Measurements from ENCODE around the gene HELB. TPM values are rescaled to one million over a fixed set of nuclear protein-coding genes. Genes with fewer than 3 reads are reported as not detected.

Gene HELB
- total RNA-seq, 6 experiments from 2014 or later, result 1.5 to 4.2 (median 3.3) TPM

GRCh38 chr12:66288121-66288520, 14.2 kb upstream of the HELB start:
- H3K27me3 ChIP-seq, result no peaks in the 10 kb centered on the region
- no peaks in the 10 kb centered on the region for H3K36me3 ChIP-seq
- intact Hi-C loops (cut with DNase I), result no loop called here
- H3K9me3 ChIP-seq, result no peaks in the 10 kb centered on the region
- DNase-seq (no peak), ATAC-seq (peak in 3 of 4 donors; percentile 13 to 30 (median 29))
- no peaks in the 10 kb centered on the region for H3K4me1 ChIP-seq
- H3K4me3 ChIP-seq, result no peak overlapping the region
- TF ChIP-seq POLR2A (IDR thresholded peaks at IDR 0.05) (no peak), CTCF (IDR thresholded peaks at IDR 0.05) (no peak)
- 39% methylated on average over 5 of the region's 5 CpGs for WGBS (ENCODE audit: insufficient coverage, low coverage, low lambda C conversion rate, missing lambda C conversion rate)
- no peak overlapping the region for H3K27ac ChIP-seq

GRCh38 chr12:66289485-66289884, 12.8 kb upstream of the HELB start:
- TF ChIP-seq POLR2A (IDR thresholded peaks at IDR 0.05) (no peak), CTCF (IDR thresholded peaks at IDR 0.05) (no peak)
- ATAC-seq (no peak), DNase-seq (no peak)
- H3K27ac ChIP-seq, result no peak overlapping the region
- H3K27me3 ChIP-seq, result no peaks in the 10 kb centered on the region
- WGBS (ENCODE audit: insufficient coverage, low coverage, low lambda C conversion rate, missing lambda C conversion rate), result 57% methylated on average over 2 of the region's 2 CpGs
- H3K36me3 ChIP-seq, result no peaks in the 10 kb centered on the region
- no peak overlapping the region for H3K4me3 ChIP-seq
- no peaks in the 10 kb centered on the region for H3K9me3 ChIP-seq
- H3K4me1 ChIP-seq, result no peaks in the 10 kb centered on the region
- intact Hi-C loops (cut with DNase I), result no loop called here

GRCh38 chr12:66290716-66291200, 11.5 kb upstream of the HELB start:
- intact Hi-C loops (cut with DNase I), result no loop called here
- DNase-seq, result no peak
- WGBS (ENCODE audit: insufficient coverage, low coverage, low lambda C conversion rate, missing lambda C conversion rate), result no CpG with 5 or more reads among the region's 2 CpGs

GRCh38 chr12:66296176-66296683, 6.1 kb upstream of the HELB start:
- Histone ChIP-seq H3K27me3 (no peaks in the 10 kb centered on the region), H3K4me1 (no peaks in the 10 kb centered on the region), H3K4me3 (no peak overlapping the region), H3K9me3 (no peaks in the 10 kb centered on the region), H3K27ac (no peak overlapping the region), H3K36me3 (no peaks in the 10 kb centered on the region)
- intact Hi-C loops (cut with DNase I), result no loop called here
- 67% methylated on average over 1 of the region's 1 CpG for WGBS (ENCODE audit: insufficient coverage, low coverage, low lambda C conversion rate, missing lambda C conversion rate)
- TF ChIP-seq POLR2A (IDR thresholded peaks at IDR 0.05) (no peak), CTCF (IDR thresholded peaks at IDR 0.05) (no peak)
- DNase-seq, result no peak
- no peak for ATAC-seq

More at GRCh38 chr12:66290716-66291200, 11.5 kb upstream of the HELB start:
- Histone ChIP-seq H3K27ac (no peak overlapping the region), H3K27me3 (no peaks in the 10 kb centered on the region), H3K4me1 (no peaks in the 10 kb centered on the region), H3K36me3 (no peaks in the 10 kb centered on the region), H3K9me3 (no peaks in the 10 kb centered on the region), H3K4me3 (no peak overlapping the region)
- no peak for TF ChIP-seq CTCF (IDR thresholded peaks at IDR 0.05)
- no peak for TF ChIP-seq POLR2A (IDR thresholded peaks at IDR 0.05)
- ATAC-seq, result peak in 1 of 4 donors; percentile 23

All from right lobe of liver (tissue), 6 donors.